Germinal center (tissue), 1 donor: Measurements from ENCODE around the gene PICK1.
"Not testable (repeated sequence)": the region's sequence is repeated elsewhere in the genome, so short reads cannot be mapped to it uniquely, and the experiment has no call there.

Source experiments
- DNase-seq: peaks from one replicate; pipeline ENCODE4 v3.0.0; 2012; ENCODE audit warnings: mixed read lengths, low spot score

PICK1 gene

DNA sequence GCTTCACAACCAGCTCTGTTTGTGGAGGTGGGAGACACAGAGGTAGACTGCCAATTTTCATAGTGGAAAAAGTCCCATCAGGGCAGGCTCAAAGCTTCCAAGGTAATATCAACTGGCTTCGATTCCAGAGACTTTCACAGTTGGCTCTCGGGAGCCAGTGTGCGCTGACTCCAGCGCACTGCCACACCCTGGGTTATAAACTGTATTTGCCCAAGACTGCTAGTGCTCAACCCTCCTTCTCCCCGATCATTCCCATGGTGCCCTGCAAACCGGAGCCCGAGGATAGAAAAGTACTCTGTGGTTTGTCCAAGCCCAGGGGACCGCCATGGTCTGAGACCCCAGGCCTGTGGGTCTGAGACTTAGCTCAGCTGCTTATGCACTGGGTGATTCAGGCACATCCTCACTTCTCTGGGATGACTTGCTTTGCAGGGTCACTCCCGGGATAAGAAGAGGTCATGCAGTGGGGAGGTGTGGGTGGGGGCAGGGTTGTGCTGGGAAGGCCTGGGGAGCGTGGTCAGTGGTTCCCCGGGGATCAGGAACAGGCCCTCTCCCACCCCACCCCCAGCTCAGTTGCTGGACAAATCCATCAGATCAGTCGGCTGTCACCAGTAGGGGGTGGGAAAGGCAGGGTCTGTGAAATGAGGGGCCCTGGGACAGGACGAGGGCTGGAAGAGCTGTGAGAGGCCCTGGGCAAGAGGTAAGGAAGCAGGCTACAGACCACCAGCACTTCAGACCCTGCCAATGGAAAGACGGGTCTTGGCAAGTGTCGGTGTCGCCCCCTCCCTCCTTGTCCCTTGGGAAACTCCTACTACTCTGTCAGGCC lies 26.7 kb upstream of the PICK1 start:
- no peak for DNase-seq

DNA sequence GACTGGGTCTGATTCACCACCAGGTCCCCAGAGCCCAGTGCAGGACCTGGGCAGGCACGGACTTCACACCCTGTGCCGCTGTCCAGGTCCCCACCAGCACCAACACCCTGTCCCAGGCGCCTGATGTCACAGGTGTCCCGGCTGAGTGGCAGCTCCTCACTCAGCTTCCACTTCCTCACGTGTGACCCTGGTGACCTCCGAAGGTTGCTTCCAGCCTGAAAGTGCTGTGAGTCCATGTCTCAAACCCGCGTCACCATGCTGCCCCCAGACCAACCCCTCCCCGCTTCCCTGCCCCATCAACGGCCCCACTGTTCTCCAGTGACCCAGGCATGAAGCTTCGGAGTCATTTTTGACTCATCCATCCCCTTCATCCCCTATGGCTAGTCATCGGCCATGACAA lies 25.7 kb upstream of the PICK1 start:
- DNase-seq = no peak

DNA sequence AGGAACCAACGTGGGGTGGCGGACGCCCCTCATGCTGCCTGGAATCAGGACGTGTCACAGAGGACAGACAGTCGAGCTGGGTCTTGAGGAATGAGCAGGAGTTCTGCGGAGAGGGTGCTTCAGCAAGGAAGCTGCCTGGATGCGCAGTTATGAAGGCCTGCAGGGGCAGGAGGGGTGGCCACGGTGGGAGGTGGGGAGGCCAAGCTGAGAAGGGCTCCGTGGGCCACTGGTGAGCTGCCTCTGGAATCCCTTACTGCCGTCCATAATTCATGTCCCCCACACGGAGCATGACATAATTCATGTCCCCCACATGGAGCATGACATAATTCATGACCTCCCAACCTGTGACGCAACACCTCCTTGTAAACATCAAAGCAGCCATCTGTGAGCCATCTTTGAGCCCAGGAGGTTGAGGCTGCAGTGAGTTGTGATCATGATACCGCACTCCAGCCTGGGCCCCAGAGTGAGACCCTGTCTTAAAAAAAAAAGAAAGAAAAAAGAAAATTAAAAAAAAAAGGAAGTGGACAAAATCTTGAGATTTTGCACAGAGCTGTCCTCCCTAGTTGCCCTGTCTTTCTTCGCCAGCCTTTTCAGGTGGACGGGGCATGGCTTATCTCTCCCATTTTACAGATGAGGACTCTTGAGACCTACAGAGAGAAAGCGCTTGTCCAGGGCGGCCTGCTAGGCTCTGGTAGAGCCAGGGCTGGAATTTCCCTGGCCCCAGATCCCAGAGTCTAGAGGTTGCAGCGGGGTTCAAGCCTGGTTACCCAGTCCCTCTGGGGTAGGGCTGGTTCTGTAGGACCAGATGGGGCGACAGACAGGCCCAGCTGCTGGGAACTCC lies 24.3 kb upstream of the PICK1 start:
- no peak for DNase-seq

DNA sequence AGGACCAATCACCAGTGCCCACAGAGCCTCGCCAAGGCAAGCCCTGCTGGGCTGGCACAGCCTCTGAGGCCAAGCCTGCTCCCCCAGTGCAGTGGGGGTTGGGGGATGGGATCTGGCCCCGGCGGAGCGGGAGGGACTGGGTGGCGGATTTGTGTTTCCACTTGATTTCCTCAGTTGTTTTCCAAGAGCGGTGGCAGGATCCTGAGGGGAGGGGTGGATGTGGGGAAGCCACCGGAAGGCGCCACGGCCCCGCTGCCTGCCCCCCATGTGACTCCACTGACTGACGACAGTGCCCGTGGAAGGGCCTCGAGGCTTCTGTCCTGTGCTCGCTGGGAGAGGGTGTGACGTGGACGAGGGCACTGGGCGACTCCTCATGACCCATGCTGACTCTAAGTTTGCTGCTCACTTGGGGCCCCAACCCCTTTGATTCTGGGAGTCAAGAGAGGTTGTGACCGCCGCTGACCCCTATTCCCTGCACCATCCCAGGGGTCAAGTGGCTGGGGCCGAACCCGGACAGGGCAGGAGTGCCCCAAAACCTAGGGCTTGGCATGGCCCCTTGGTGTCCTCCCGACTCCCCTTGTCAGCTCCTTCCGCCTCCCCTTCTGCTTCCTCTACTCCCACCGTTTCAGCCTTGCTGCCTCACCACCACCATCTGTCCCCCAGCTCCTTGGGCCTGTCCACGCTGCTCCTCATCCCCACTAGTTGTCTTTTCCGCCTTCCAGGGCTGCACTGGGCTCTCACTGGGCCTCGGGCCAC lies 23.5 kb upstream of the PICK1 start:
- DNase-seq = no peak

DNA sequence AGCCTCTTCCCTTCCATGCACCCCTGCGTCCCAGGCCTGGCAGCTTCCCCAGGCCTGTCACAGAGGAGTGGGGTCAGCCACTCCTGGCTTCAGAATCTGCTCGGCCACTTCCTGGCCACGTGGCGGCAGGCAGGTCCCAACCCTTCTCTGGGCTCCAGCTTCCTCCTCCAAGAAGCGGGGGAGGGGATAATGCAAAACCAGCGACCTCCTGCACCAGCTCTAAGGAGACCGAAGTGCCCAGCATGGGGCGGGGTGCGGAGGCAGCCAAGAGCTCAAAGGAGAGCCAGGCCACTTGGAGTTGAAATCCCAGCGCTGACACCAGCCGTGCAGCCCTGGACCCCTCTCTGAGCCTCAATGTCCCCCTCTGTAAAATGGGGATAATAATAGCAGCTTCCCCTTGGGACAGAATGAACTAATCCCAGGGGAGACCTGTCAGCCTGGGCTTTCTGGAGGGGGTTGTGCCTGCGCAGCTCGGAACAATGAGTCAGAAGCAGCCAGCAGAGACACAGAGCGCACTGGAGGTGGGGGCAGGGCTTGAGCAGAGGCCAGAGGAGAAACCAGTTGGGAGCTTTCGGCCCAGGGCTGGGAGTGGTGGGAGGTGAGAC lies 22.8 kb upstream of the PICK1 start:
- no peak for DNase-seq

DNA sequence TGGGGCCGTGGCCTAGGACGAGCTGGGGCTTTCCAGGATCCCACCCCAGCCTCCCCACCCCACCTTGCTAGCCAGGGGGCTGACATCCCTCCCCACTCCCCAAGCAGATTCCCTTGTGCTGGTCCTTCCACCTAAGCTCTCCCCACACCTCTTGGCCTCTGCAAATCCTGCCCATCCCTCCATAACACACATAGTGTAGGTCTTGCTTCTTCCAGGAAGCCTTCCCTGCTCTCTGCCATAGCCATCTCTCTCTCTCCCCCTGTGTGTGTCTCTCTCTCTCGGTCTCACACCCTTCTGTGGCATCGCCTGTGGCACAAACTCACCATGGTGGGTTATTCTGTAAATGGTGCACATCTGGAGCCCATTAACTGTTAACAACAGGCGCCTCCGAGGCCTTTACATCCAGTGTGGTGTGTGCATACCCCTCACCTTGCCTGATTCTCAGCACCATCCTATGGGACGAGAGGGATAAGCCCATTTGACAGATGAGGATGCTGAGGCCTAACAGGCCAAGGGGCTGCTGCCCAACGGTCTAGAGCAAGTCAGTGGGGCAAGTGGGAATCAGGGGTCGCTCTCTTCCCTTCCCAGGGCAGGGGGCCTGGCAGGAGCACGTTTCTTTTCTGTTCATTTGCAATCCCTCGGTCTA lies 22.2 kb upstream of the PICK1 start:
- no peak for DNase-seq

DNA sequence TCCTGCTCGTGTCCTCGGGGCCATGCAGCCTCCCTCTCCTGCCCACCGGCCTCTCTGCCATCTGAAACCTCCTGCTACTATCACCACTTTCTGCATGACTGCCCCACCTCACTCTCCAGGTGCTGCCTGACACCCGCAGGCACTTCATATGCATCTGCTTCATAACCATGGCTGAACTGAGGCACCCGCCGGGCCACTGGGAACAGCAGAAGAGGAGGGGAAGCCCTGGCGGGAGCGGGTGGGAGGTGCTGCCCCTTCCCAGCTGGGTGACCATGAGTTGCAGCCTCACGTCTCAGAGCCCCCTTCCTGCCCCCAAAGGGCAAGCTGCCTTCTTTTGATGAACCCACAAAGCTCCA lies 21.7 kb upstream of the PICK1 start:
- no peak for DNase-seq

DNA sequence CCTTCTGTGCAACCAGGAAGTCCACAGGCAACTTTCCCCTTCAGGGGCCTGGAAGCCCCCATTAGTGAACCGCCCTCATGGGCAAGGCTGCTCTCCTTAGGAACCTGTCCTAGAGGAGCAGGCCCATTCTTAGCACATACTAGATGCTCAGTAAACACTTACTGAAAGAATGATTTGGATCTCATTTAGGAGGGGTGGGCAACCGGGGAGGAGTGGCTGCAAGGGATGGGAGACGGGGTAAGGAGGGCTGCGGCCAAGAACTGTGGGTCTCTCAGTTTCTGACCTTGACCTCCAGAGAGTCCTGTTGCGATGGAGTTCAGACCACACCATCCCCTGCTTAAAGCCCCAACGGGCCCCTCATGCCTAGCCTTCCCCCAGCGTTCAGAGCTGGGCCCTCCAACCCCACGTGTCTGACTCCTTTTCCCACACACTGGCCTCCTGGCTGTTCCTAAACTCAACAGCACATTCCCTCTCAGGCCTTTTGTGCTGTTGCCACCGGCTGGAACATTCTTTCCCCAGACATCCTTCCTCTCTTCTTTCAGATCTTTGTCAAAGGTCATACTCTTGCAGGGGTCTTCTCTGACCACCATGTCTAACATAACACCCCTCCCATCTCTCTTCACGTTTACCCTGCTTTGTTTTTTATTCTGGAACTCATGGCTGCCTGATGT lies 20.7 kb upstream of the PICK1 start:
- DNase-seq = no peak

DNA sequence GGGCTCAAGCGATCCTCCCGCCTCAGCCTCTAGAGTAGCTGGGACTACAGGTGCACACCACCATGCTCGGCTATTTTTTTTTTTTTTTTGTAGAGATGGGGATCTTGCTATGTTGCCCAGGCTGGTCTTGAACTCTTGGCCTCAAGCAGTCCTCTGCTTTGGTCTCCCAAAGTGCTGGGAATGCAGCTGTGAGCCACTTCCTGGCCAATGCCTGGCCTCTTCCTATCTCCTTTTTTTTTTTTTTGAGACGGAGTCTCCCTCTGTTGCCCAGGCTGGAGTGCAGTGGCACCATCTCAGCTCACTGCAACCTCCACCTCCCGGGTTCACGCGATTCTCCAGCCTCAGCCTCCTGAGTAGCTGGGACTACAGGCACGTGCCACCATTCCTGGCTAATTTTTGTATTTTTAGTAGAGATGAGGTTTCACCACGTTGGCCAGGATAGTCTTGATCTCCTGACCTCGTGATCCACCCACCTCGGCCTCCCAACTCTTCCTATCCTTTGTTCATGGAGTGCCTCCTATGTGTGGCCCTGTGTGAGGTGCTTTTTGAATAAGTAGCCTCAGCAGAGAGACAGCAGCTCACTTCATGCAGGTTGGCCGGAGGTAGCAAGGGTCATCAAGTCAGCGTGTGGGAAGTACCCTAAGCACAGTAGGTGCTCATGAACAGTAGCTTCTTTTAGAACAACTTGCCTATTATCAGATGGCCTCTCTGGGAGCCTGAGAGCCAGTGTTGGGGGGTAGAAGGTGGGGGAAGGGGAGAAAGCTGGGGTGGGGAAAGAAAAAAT lies 19.6 kb upstream of the PICK1 start:
- DNase-seq = not testable (repeated sequence)

DNA sequence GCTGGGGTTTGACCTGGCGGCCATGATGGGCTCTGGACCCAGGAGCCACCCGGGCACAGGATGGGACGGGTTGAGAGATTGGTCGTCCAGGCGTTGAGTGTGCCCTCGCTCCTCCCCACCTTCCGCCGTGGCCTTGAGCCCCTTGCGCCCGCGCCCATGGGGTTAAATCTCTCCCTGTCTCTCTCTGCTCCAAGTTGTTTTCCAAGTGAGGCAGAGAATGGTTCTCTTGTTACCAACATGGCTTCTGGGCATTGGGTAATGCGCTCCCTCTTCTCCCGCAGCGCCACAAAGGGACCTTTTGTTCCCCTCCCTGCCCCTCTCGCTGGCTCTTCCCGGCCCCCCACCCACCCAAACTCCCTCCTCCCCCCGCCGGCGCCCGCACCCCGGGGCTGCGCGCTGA lies 18.8 kb upstream of the PICK1 start:
- no peak for DNase-seq

DNA sequence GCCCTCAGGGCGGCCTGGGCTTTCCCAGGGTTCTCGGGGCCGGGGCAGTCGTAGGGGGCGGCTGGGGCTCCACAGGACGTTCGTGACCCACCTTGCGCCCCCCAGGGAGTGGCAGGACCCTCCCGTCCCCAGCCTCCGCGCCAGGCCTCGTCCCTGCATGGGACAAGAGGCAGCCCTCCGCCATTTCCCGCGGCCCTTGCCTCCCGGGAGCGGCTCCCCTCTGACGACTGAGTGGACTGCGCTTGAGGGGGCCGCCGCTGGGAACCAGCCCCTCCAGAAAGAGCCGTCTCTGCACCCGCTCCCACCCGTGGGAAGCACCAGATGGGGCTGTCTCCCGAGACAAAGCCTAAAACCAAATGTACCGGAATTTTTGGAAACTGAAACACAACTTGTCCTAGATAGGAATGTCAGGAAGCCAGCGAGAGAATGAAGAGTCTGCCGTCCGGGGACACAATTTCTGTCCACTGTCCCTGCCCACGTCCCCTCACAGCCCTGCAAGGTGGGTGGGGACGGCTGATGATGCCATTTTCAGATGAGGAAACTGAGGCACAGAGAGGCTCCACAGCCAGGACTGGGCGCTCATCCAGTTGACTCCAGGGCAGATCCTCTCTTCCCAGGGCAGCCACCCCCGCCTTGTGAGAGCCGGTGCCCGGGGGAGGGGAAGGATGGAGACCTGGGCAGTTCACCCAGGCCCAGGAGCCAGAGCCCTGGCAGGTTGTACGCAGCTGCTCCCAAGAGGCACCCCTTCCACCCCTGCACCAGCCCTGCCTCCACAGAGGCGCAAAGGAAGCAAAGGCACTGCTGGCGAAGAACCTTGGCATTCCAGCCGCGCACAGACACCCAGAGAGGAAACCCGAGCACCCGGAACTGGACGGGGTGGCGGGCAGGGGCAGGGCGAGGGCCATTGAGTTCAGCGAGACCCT lies 18.1 kb upstream of the PICK1 start:
- DNase-seq = no peak

DNA sequence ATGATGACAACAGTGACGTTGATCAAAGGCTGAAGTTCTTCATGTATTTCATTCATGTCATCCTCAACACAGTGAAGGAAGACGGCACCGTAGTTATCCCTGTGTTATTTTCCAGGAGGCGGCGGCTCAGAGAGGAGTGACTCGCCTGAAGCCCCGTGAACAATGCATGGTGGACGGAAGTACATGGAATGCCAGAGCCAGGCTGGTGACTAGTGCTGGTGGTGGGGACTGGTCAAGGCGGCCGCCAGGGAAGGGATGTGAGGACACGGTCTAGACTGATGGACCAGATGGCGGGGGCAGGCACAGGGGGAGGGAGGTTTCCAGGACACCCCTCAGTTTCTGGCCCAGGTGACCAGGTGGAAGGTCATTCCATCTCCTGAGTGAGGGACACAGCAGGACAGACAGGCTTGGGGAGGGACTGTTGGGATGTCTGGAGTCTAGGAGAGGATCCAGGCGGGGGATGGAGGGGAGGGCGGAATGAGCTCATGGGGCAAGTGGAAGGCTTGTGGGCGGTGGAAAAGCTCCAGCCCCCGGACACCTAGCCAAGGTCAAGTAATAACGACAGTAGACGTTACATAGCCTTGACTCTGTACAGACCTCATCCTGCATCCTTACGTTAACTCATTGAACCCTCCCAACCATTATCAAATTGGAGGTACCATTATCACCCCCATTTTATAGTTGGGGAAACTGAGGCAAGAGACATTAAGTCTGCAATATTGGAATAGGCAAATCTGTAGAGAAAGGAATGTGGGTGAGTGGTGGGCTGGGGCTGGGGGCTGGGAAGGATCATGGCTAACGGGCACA lies 16.0 kb upstream of the PICK1 start:
- DNase-seq = no peak

DNA sequence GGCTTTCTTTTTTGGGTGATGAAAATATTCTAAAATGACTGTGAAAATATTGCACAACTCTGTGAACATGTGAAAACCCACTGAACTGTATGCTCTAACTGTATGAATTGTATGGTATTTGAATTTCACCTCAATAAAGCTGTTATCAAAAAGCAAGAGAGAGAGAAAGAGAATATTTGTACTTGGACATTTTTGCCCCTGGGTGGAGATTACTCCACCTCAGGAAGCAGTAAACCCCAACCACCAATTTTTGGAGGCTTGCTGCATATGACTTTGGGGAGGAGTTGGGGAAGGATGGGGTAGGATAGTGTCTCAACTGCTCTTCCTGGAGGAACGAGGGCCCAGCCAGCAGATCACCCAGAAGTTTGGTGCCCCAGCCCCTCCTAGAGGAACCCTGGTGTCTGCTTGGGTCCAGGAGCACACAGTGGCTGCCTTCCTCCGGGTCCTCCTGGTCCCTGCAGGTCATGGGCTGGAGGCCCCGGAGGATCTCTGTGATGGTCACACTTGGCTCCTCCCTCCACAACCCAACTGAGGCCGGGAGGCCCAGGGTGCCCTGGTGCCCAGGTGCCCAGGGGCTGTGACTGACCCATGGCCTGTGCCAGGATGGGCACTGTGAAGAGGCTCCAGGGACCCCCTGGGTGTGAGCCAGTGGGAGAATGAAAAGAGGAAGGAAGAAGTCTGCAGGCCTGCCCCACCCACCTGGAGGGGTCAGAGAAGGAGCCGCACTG lies 15.3 kb upstream of the PICK1 start:
- no peak for DNase-seq

DNA sequence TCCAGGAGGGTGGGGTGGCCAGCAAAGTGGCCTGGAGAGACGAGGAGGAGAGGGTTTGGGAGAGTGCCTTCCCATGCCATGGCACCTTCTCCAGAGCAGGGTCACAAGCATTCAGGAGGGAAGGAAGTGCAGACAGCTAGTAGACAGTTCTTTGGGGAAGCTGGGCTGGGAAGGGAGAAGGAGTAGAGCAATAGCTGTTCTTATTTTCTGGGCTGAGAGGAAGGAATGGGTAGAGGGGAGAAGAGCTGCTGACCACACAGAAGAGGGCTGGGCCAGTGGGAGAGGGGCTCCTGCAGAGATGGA lies 14.8 kb upstream of the PICK1 start:
- DNase-seq = no peak

DNA sequence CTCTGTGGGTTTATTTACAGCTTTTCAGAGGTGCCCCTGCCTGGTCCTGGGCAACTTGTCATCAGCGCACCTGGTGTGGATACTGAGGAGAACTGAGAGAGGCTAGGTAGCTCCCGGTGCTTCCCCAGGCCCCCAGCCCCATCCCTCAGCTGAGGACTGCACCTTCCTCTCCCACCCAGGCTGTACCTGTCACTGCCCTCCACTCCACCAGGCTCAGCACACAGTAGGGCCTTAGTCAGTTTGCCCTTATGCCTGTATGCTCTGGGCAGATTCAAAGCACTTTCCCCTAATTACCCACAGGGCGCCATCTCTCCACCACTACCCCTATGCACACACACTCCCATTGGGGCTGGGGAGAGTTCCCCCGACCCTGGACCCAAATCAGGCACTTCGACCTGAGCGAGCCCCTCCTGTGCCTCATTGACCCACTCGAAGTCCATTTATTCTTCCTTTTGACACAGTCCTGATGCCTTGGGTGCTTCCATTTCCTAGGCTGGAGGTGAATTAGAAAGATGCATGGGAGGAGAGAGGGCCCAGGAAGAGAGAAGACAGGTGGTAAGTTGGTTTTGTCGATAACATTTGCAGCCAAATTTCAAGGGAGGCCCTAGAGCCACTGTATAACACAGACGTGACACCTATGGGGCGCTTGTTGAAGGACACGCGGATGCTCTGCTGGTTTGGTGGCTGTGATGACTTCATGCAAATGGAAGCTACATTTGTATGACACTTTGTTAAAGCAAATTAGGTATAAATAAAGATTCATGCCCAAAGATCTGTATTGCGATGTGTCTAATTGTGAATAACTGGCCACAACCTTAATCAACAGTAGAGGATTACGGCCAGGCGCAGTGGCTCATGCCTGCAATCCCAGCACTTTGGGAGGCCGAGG lies 13.8 kb upstream of the PICK1 start:
- no peak for DNase-seq

DNA sequence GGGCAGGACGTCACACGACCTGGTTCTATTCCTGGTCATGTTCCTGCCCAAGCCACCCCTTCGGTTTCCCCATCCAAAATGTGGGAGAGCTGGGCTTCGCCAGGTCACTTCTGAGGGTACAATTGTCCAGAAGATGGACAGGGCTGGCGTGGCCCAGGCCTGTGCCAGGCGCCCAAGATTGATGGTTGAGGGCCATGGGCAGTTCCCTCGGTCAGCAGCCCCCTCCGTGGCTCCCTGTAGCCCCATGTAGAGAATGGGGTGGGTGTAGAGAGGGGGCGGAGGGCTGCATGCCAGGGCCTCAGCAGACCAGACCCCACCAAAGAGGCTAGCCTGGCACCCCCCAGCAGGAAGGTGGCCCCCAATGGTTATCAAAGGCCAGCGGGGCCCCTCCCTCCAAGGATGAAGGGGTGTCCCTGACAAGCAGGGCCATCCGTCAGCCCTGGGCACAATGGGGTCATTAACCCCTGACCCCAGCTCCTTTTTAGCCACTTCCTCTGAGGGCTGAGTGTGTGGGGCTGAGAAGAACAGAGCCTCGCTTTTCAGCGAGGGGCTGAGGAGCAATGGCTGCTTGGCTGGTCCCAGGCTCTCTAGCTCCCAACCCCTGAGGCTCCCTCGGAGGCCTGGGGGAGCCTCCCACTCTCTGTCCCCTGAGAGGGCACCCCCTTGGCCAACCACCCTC lies 11.0 kb upstream of the PICK1 start:
- no peak for DNase-seq
